ENCODE measurements around the gene CTU2.
A peak's percentile ranks its signal among the peaks of the same experiment; 100 is the strongest.

The CTU2 gene

GRCh38 chr16:88684569-88685155 lies 21.6 kb upstream of the CTU2 start:
- peaks cover 33% of the 10 kb centered on the region for H3K27me3 ChIP-seq (ENCODE audit: control insufficient read depth, insufficient read depth, low read length)
- peak overlapping the region; percentile 68 for H3K4me3 ChIP-seq (ENCODE audit: low read length)
- no peaks in the 10 kb centered on the region for H3K9me3 ChIP-seq (ENCODE audit: control insufficient read depth, low read depth, low read length)
- H3K27ac ChIP-seq (ENCODE audit: low read length) = no peak overlapping the region
- peaks cover 5% of the 10 kb centered on the region for H3K4me1 ChIP-seq (ENCODE audit: control insufficient read depth, low read depth, low read length)
- no peak overlapping the region for H3K9ac ChIP-seq (ENCODE audit: low read length)
- no peaks in the 10 kb centered on the region for H3K36me3 ChIP-seq (ENCODE audit: control insufficient read depth, low read depth, low read length)

- Histone ChIP-seq H3K27ac (ENCODE audit: low read length) (no peak overlapping the region), H3K4me3 (ENCODE audit: low read length) (peak overlapping the region; percentile 68), H3K27me3 (ENCODE audit: control insufficient read depth, insufficient read depth, low read length) (peaks cover 33% of the 10 kb centered on the region)
Observed at GRCh38 chr16:88685156-88686061, 20.9 kb upstream of the CTU2 start.

DNA sequence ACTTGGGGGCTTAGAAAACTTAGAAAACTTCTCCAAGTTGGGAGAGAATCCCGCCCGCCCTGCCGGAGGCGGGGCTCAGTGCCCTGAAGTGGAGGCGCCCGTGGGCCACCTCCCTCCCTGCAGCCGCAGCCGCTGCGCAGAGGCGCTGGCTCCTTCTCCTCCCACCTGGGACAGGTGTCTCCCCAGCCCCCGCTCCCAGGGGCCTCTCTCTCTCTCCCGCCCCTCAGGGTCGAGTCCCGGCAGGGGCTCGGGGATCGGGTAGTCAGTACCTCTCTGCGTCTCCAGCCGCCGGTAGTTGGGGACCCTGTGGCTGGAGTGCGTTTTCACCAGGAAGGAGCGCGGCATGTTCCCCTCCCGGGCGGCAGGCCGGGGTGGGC lies 20.3 kb upstream of the CTU2 start:
- Histone ChIP-seq H3K9me3 (ENCODE audit: control insufficient read depth, low read depth, low read length) (no peaks in the 10 kb centered on the region), H3K27ac (ENCODE audit: low read length) (no peak overlapping the region), H3K4me1 (ENCODE audit: control insufficient read depth, low read depth, low read length) (peaks cover 5% of the 10 kb centered on the region), H3K36me3 (ENCODE audit: control insufficient read depth, low read depth, low read length) (no peaks in the 10 kb centered on the region), H3K4me3 (ENCODE audit: low read length) (peak overlapping the region; percentile 68), H3K27me3 (ENCODE audit: control insufficient read depth, insufficient read depth, low read length) (peaks cover 33% of the 10 kb centered on the region), H3K9ac (ENCODE audit: low read length) (peak overlapping the region; percentile 39)

More at GRCh38 chr16:88685156-88686061, 20.9 kb upstream of the CTU2 start:
- no peaks in the 10 kb centered on the region for H3K9me3 ChIP-seq (ENCODE audit: control insufficient read depth, low read depth, low read length)
- H3K4me1 ChIP-seq (ENCODE audit: control insufficient read depth, low read depth, low read length) = peaks cover 5% of the 10 kb centered on the region
- H3K9ac ChIP-seq (ENCODE audit: low read length) = peak overlapping the region; percentile 39
- H3K36me3 ChIP-seq (ENCODE audit: control insufficient read depth, low read depth, low read length) = no peaks in the 10 kb centered on the region

GRCh38 chr16:88686439-88687253 lies 19.7 kb upstream of the CTU2 start, which contains the start of gene SNAI3:
Gene SNAI3 (minus strand): TSS chr16:88686507. CDS start chr16:88686406, 101 bp downstream.
- H3K4me1 ChIP-seq (ENCODE audit: control insufficient read depth, low read depth, low read length) = peaks cover 5% of the 10 kb centered on the region
- no peaks in the 10 kb centered on the region for H3K36me3 ChIP-seq (ENCODE audit: control insufficient read depth, low read depth, low read length)
- H3K27me3 ChIP-seq (ENCODE audit: control insufficient read depth, insufficient read depth, low read length) = peaks cover 33% of the 10 kb centered on the region
- peak within 1 kb of the TSS; percentile 39 for H3K9ac ChIP-seq (ENCODE audit: low read length)
- H3K4me3 ChIP-seq (ENCODE audit: low read length) = peak within 1 kb of the TSS; percentile 68
- H3K27ac ChIP-seq (ENCODE audit: low read length) = no peak within 1 kb of the TSS
- H3K9me3 ChIP-seq (ENCODE audit: control insufficient read depth, low read depth, low read length) = no peaks in the 10 kb centered on the region

- H3K36me3 ChIP-seq (ENCODE audit: control insufficient read depth, low read depth, low read length) = no peaks in the 10 kb centered on the region
- H3K27ac ChIP-seq (ENCODE audit: low read length) = no peak overlapping the region
- no peaks in the 10 kb centered on the region for H3K9me3 ChIP-seq (ENCODE audit: control insufficient read depth, low read depth, low read length)
- H3K4me1 ChIP-seq (ENCODE audit: control insufficient read depth, low read depth, low read length) = peaks cover 5% of the 10 kb centered on the region
- H3K9ac ChIP-seq (ENCODE audit: low read length) = no peak overlapping the region
- no peak overlapping the region for H3K4me3 ChIP-seq (ENCODE audit: low read length)
- peaks cover 33% of the 10 kb centered on the region for H3K27me3 ChIP-seq (ENCODE audit: control insufficient read depth, insufficient read depth, low read length)
Observed at GRCh38 chr16:88687254-88687576, 19.1 kb upstream of the CTU2 start.

GRCh38 chr16:88687676-88688012 lies 18.7 kb upstream of the CTU2 start:
- no peaks in the 10 kb centered on the region for H3K36me3 ChIP-seq (ENCODE audit: control insufficient read depth, low read depth, low read length)
- H3K4me3 ChIP-seq (ENCODE audit: low read length) = no peak overlapping the region
- no peaks in the 10 kb centered on the region for H3K9me3 ChIP-seq (ENCODE audit: control insufficient read depth, low read depth, low read length)
- H3K4me1 ChIP-seq (ENCODE audit: control insufficient read depth, low read depth, low read length) = peaks cover 5% of the 10 kb centered on the region
- no peak overlapping the region for H3K27ac ChIP-seq (ENCODE audit: low read length)
- H3K27me3 ChIP-seq (ENCODE audit: control insufficient read depth, insufficient read depth, low read length) = peaks cover 33% of the 10 kb centered on the region
- H3K9ac ChIP-seq (ENCODE audit: low read length) = no peak overlapping the region

DNA sequence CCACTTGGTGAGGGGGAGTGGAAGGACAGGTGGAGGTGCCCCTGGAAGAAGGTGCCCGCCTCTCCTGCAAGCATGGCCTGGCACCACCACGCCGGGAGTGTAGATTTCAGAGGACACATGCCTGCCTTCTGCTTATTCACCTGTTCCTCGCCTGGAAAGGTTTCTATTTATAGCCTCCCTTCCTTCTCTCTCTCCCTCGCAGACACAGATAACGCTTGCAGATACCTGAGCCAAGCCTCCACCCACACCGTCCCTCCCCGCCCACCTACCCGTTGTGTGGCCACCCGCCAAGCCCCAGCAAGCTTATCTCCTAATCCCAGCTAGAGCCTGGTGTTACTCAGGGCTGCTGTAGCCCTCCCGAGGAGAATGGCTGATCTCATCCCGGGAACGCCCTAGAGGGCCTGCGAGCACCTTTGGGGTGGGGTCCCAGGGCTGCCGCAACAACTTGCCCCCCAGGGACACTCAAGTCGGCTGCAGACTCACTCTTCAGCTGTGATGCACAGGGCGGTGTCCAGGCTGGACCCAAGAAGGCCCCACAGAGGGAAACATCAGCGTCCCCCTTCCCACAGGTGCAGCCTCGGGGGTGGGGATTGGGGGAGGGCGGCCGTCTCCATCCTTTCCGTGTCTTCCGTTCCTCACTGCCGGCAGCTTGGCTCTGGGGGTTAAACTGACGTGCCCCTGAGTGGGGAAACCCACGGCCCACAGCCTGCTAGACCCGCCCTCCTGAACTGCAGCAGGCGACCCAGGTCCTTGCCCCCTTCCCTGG lies 18.1 kb upstream of the CTU2 start:
- Histone ChIP-seq H3K4me3 (ENCODE audit: low read length) (no peak overlapping the region), H3K9me3 (ENCODE audit: control insufficient read depth, low read depth, low read length) (no peaks in the 10 kb centered on the region), H3K27me3 (ENCODE audit: control insufficient read depth, insufficient read depth, low read length) (peaks cover 33% of the 10 kb centered on the region), H3K4me1 (ENCODE audit: control insufficient read depth, low read depth, low read length) (peaks cover 5% of the 10 kb centered on the region), H3K27ac (ENCODE audit: low read length) (no peak overlapping the region), H3K36me3 (ENCODE audit: control insufficient read depth, low read depth, low read length) (no peaks in the 10 kb centered on the region), H3K9ac (ENCODE audit: low read length) (no peak overlapping the region)

DNA sequence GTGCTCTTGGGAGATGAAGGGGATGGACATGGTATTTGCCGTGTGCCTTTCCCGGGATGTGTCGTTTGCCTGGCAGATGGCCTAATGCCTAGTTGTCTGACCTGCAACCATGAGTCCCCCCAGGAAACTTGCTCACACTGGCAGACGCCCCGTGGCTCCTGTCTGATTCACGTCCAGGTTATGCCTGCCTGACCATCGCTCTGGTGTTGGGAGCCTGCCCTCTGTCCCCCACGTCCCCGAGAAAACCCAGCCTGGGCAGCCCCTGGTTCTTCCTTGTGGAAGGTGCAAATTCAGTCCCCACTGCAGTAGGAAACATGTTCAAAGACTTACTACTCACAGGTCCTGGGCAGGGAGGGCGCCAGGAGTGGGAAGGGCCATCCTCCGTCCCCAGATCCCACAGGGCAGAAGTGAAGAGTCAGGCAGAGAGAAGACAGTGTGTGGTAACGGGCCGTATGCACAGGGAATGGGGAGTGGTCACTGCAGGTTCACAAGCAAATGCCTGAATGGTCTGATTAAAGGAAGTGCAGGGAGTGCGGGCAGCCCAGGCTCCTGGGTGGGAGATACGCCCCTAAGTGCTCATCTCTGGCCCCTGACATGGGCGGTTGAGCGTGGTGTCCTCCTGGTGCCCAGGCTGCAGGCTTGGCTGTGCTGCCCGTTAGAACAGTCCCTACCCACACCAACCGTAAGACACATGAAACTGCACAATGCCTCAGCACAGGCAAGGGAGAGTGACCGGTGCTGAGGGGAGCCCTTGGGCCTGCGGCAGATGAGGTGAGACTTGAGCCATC lies 15.8 kb upstream of the CTU2 start:
- H3K9me3 ChIP-seq (ENCODE audit: control insufficient read depth, low read depth, low read length) = no peaks in the 10 kb centered on the region
- no peak overlapping the region for H3K27ac ChIP-seq (ENCODE audit: low read length)
- no peak overlapping the region for H3K9ac ChIP-seq (ENCODE audit: low read length)
- no peaks in the 10 kb centered on the region for H3K36me3 ChIP-seq (ENCODE audit: control insufficient read depth, low read depth, low read length)
- no peak overlapping the region for H3K4me3 ChIP-seq (ENCODE audit: low read length)
- H3K4me1 ChIP-seq (ENCODE audit: control insufficient read depth, low read depth, low read length) = no peaks in the 10 kb centered on the region
- H3K27me3 ChIP-seq (ENCODE audit: control insufficient read depth, insufficient read depth, low read length) = peaks cover 23% of the 10 kb centered on the region

- Histone ChIP-seq H3K9ac (ENCODE audit: low read length) (no peak overlapping the region), H3K4me3 (ENCODE audit: low read length) (no peak overlapping the region), H3K36me3 (ENCODE audit: control insufficient read depth, low read depth, low read length) (no peaks in the 10 kb centered on the region), H3K27ac (ENCODE audit: low read length) (no peak overlapping the region), H3K27me3 (ENCODE audit: control insufficient read depth, insufficient read depth, low read length) (peaks cover 18% of the 10 kb centered on the region), H3K4me1 (ENCODE audit: control insufficient read depth, low read depth, low read length) (no peaks in the 10 kb centered on the region), H3K9me3 (ENCODE audit: control insufficient read depth, low read depth, low read length) (no peaks in the 10 kb centered on the region)
Observed at GRCh38 chr16:88691129-88691813, 15.0 kb upstream of the CTU2 start.

- H3K27ac ChIP-seq (ENCODE audit: low read length) = no peak overlapping the region
- peaks cover 12% of the 10 kb centered on the region for H3K27me3 ChIP-seq (ENCODE audit: control insufficient read depth, insufficient read depth, low read length)
- H3K4me3 ChIP-seq (ENCODE audit: low read length) = no peak overlapping the region
- no peaks in the 10 kb centered on the region for H3K4me1 ChIP-seq (ENCODE audit: control insufficient read depth, low read depth, low read length)
- H3K9ac ChIP-seq (ENCODE audit: low read length) = no peak overlapping the region
- H3K9me3 ChIP-seq (ENCODE audit: control insufficient read depth, low read depth, low read length) = no peaks in the 10 kb centered on the region
- no peaks in the 10 kb centered on the region for H3K36me3 ChIP-seq (ENCODE audit: control insufficient read depth, low read depth, low read length)
Observed at GRCh38 chr16:88691924-88692560, 14.3 kb upstream of the CTU2 start.

All from iPS-18a (cell line).